SK-N-SH (cell line): ENCODE data around the gene DQX1.

Source experiments
- CHD2 ChIP-seq: fragments of 150-350 bp; IDR thresholded peaks from 2 replicates; pipeline ENCODE4 v1.6.1; 2018; ENCODE audit warnings: low read length; ENCODE audit not compliant: partially characterized antibody
- CTCF ChIP-seq: fragments of 200-600 bp; sonication (generic); IDR thresholded peaks from 2 replicates; pipeline ENCODE4 v1.6.1; 2017; ENCODE audit warnings: antibody characterized with exemption, mild to moderate bottlenecking, moderate library complexity
- EP300 ChIP-seq, 2 experiments: IDR thresholded peaks; 2 replicates each; pipeline versions ENCODE4 v1.4.0 to v1.6.1; 2012; ENCODE audit warnings: borderline replicate concordance in 1 of 2, low read depth in 1 of 2, low read length in 1 of 2
- EZH2phosphoT487 ChIP-seq: fragments of 200-600 bp; sonication (generic); IDR thresholded peaks from 2 replicates; pipeline ENCODE4 v1.6.1; 2017; ENCODE audit warnings: low read depth, mixed run types, mild to moderate bottlenecking, antibody characterized with exemption, moderate library complexity, borderline replicate concordance
- GABPA ChIP-seq: IDR thresholded peaks from 2 replicates; pipeline ENCODE4 v1.4.0; 2012; ENCODE audit warnings: low read depth, mild to moderate bottlenecking
- JUND ChIP-seq: IDR thresholded peaks from 2 replicates; pipeline ENCODE4 v1.4.0; 2012
- NFIC ChIP-seq: IDR thresholded peaks from 2 replicates; pipeline ENCODE4 v1.4.0; 2012; ENCODE audit warnings: borderline replicate concordance
- RAD21 ChIP-seq: IDR thresholded peaks from 2 replicates; pipeline ENCODE4 v1.6.1; 2012; ENCODE audit warnings: mild to moderate bottlenecking, low read length
- REST ChIP-seq: IDR thresholded peaks from 2 replicates; pipeline ENCODE4 v1.6.1; 2012; ENCODE audit warnings: mild to moderate bottlenecking, low read depth, low read length, moderate library complexity
- SMC3 ChIP-seq: IDR thresholded peaks from 2 replicates; pipeline ENCODE4 v1.6.1; 2012; ENCODE audit warnings: low read depth, low read length, improper control_type of control experiment
- TAF1 ChIP-seq: IDR thresholded peaks from 2 replicates; pipeline ENCODE4 v1.6.1; 2012; ENCODE audit warnings: low read depth, mild to moderate bottlenecking, low read length, moderate library complexity, borderline replicate concordance
- TEAD4 ChIP-seq: IDR thresholded peaks from 2 replicates; pipeline ENCODE4 v1.4.0; 2012; ENCODE audit warnings: mild to moderate bottlenecking, borderline replicate concordance; ENCODE audit not compliant: insufficient read depth
- TF ChIP-seq, protein P1 (sequence below): IDR thresholded peaks from 2 replicates; pipeline ENCODE4 v1.4.0; 2012; ENCODE audit warnings: low read depth, borderline replicate concordance

- TF ChIP-seq CTCF = no peak
- TF ChIP-seq, protein P1, sequence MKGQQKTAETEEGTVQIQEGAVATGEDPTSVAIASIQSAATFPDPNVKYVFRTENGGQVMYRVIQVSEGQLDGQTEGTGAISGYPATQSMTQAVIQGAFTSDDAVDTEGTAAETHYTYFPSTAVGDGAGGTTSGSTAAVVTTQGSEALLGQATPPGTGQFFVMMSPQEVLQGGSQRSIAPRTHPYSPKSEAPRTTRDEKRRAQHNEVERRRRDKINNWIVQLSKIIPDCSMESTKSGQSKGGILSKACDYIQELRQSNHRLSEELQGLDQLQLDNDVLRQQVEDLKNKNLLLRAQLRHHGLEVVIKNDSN = no peak
- TF ChIP-seq CHD2 = no peak
- no peak for TF ChIP-seq TEAD4
- TF ChIP-seq JUND = no peak
- no peak for TF ChIP-seq EP300 (IDR thresholded peaks at IDR 0.05; ENCODE audit: borderline replicate concordance in 1 of 2, low read depth in 1 of 2, low read length in 1 of 2)
- no peak for TF ChIP-seq GABPA
- no peak for TF ChIP-seq RAD21
- no peak for TF ChIP-seq EZH2phosphoT487
- no peak for TF ChIP-seq SMC3
- no peak for TF ChIP-seq NFIC
- no peak for TF ChIP-seq REST
- TF ChIP-seq TAF1 = no peak
These were observed 11.1 kb upstream of the DQX1 start for GRCh38 chr2:74537140-74537539.
